GM23338 (cell line): ENCODE results near the gene NAT8L. TPM values are rescaled to one million over a fixed set of nuclear protein-coding genes. Genes with fewer than 3 reads are reported as not detected.

Experiments used
- ATAC-seq: fragments of 200-7000 bp; cut with Tn5 transposase; 3 replicates; pipeline ENCODE4 v1.9.1; 2020
- DNase-seq: peaks from one replicate; pipeline ENCODE4 v3.0.0-alpha.2; 2015; ENCODE audit warnings: low spot score
- H2AFZ ChIP-seq: fragments of 200-600 bp; sonication (generic); 2 replicates; pipeline ENCODE4 v1.8.0; 2016; ENCODE audit warnings: antibody characterized with exemption, mild to moderate bottlenecking, moderate library complexity
- H3F3A ChIP-seq: fragments of 200-600 bp; sonication (generic); replicated peaks from 2 replicates; pipeline ENCODE4 v1.8.0; 2017; ENCODE audit warnings: antibody characterized with exemption, mixed run types, low read depth
- H3K27ac ChIP-seq: fragments of 200-600 bp; sonication (generic); 2 replicates; pipeline ENCODE4 v1.6.1; 2016; ENCODE audit warnings: low read depth
- H3K27me3 ChIP-seq: fragments of 200-600 bp; sonication (generic); 2 replicates; pipeline ENCODE4 v1.8.0; 2016; ENCODE audit warnings: mild to moderate bottlenecking, mixed run types, moderate library complexity; ENCODE audit not compliant: insufficient read depth
- H3K36me3 ChIP-seq: fragments of 200-600 bp; sonication (generic); 2 replicates; pipeline ENCODE4 v1.8.0; 2016; ENCODE audit warnings: mild to moderate bottlenecking; ENCODE audit not compliant: insufficient read depth
- H3K4me1 ChIP-seq: fragments of 200-600 bp; sonication (generic); 2 replicates; pipeline ENCODE4 v1.8.0; 2016; ENCODE audit warnings: mild to moderate bottlenecking, moderate library complexity; ENCODE audit not compliant: insufficient read depth
- H3K4me2 ChIP-seq: fragments of 200-600 bp; sonication (generic); 2 replicates; pipeline ENCODE4 v1.7.1; 2017; ENCODE audit warnings: mixed run types
- H3K4me3 ChIP-seq: fragments of 200-600 bp; sonication (generic); 2 replicates; pipeline ENCODE4 v1.6.1; 2016; ENCODE audit warnings: mixed run types
- H3K79me2 ChIP-seq: fragments of 200-600 bp; sonication (generic); replicated peaks from 2 replicates; pipeline ENCODE4 v1.8.0; 2017; ENCODE audit warnings: mild to moderate bottlenecking; ENCODE audit not compliant: insufficient read depth
- H3K9me2 ChIP-seq: fragments of 200-600 bp; sonication (generic); 2 replicates; pipeline ENCODE4 v1.8.0; 2017; ENCODE audit not compliant: insufficient read depth
- H4K20me1 ChIP-seq: fragments of 200-600 bp; sonication (generic); replicated peaks from 2 replicates; pipeline ENCODE4 v1.8.0; 2017; ENCODE audit warnings: mild to moderate bottlenecking; ENCODE audit not compliant: insufficient read depth
- H3K27ac Mint-ChIP-seq: 2 replicates; pipeline ENCODE4 v1.8.0; 2020; ENCODE audit warnings: inconsistent platforms, mild to moderate bottlenecking, moderate library complexity, mixed read lengths
- H3K27me3 Mint-ChIP-seq: 3 replicates; pipeline ENCODE4 v1.8.0; 2022; ENCODE audit warnings: low read depth, mild to moderate bottlenecking, moderate library complexity, mixed read lengths, inconsistent platforms; ENCODE audit not compliant: insufficient read depth, poor library complexity
- H3K36me3 Mint-ChIP-seq: 3 replicates; pipeline ENCODE4 v1.8.0; 2021; ENCODE audit warnings: low read depth, mild to moderate bottlenecking, inconsistent platforms, moderate library complexity, mixed read lengths
- H3K4me1 Mint-ChIP-seq: 3 replicates; pipeline ENCODE4 v1.8.0; 2020; ENCODE audit warnings: mild to moderate bottlenecking, inconsistent platforms, mixed read lengths
- H3K4me3 Mint-ChIP-seq: 3 replicates; pipeline ENCODE4 v1.8.0; 2021; ENCODE audit warnings: moderate library complexity, mild to moderate bottlenecking, inconsistent platforms, mixed read lengths
- H3K9me3 Mint-ChIP-seq: 3 replicates; pipeline ENCODE4 v1.8.0; 2020; ENCODE audit warnings: moderate library complexity, mild to moderate bottlenecking, inconsistent platforms, mixed read lengths
- CREB1 ChIP-seq: fragments of 250-450 bp; sonication (Bioruptor Pico); IDR thresholded peaks from 2 replicates; pipeline ENCODE4 v1.5.0; 2020; ENCODE audit warnings: low read depth, mild to moderate bottlenecking, moderate library complexity
- EZH2phosphoT487 ChIP-seq: fragments of 200-600 bp; sonication (generic); IDR thresholded peaks from one replicate; pipeline ENCODE4 v1.8.1; 2018; ENCODE audit warnings: antibody characterized with exemption; ENCODE audit not compliant: unreplicated experiment
- JUNB ChIP-seq: IDR thresholded peaks from one replicate; pipeline ENCODE4 v1.6.1; 2016; ENCODE audit warnings: antibody characterized with exemption; ENCODE audit not compliant: unreplicated experiment
- NANOG ChIP-seq: IDR thresholded peaks from 2 replicates; pipeline ENCODE4 v1.6.1; 2016; ENCODE audit warnings: antibody characterized with exemption, borderline replicate concordance
- POLR2AphosphoS5 ChIP-seq: IDR thresholded peaks from 2 replicates; pipeline ENCODE4 v1.6.1; 2016; ENCODE audit warnings: antibody characterized with exemption, low read depth
- ZNF114 ChIP-seq: fragments of 250-450 bp; sonication (Bioruptor Pico); IDR thresholded peaks from 2 replicates; pipeline ENCODE4 v1.5.0; 2020; ENCODE audit warnings: mild to moderate bottlenecking, moderate library complexity
- ZNF331 ChIP-seq: fragments of 250-450 bp; sonication (Bioruptor Pico); IDR thresholded peaks from 2 replicates; pipeline ENCODE4 v1.5.0; 2020; ENCODE audit warnings: low read depth, mild to moderate bottlenecking, moderate library complexity
- polyA plus RNA-seq: library from polyadenylated mRNA; unstranded; fragments of >200 nt; fragmentation: Nextera tagmentation; extraction: Ambion mirVana; gene quantifications from 2 replicates; pipeline ENCODE4 v1.2.1, GENCODE V29; 2016
- total RNA-seq: library from RNA; depleted of rRNA; stranded (reverse); fragments of >200 nt; shearing (Covaris generic); gene quantifications from 2 replicates; pipeline ENCODE4 v1.2.3, GENCODE V29; 2014
- TF ChIP-seq, protein P1 (sequence below), 2 experiments: fragments of 200-600 bp in 1 of 2; sonication (generic) in 1 of 2; conservative IDR thresholded peaks; 2 replicates each; pipeline versions ENCODE4 v1.5.1 to v1.6.1; 2016 to 2017; ENCODE audit warnings: antibody characterized with exemption in 2 of 2, low read depth in 2 of 2, mild to moderate bottlenecking in 2 of 2, moderate library complexity in 1 of 2
- TF ChIP-seq, protein P2 (sequence below): IDR thresholded peaks from one replicate; pipeline ENCODE4 v1.6.1; 2018; ENCODE audit warnings: antibody characterized with exemption; ENCODE audit not compliant: unreplicated experiment
- TF ChIP-seq, protein P3 (sequence below): IDR thresholded peaks from 2 replicates; pipeline ENCODE4 v1.6.1; 2016; ENCODE audit warnings: antibody characterized with exemption

The NAT8L gene
- total and polyA plus RNA-seq, 2 experiments from 2014 or later, result 1.6 to 9.7 TPM

DNA sequence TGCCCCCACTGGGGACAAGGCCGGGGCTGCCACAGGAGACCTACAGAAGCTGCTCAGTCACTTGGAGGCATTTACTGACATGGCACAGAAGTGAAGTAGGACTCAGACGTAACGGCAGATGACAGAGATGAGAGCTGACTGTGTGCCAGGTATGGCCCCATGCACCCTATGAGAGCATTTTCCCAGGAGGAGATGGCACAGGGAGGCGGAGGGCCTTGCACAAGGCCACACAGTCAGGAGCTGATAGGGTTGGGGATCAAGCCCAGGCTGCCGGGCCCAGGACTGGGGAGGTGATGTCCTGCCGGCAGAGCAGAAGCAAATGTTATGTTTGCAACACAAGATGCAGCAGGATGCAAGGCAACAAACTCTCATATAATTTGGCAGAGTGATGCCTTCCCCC is 34.1 kb downstream of the NAT8L start:
- H3K27me3 Mint-ChIP-seq, result peaks cover 8% of the 10 kb centered on the region
- no peaks in the 10 kb centered on the region; the same call in 2 of the 3 replicates for H3K36me3 Mint-ChIP-seq
- no peaks in the 10 kb centered on the region for H3K4me1 ChIP-seq
- no peaks in the 10 kb centered on the region for H3K27me3 ChIP-seq
- no peaks in the 10 kb centered on the region for H3K36me3 ChIP-seq
- no peak overlapping the region for H2AFZ ChIP-seq
- H3K27ac Mint-ChIP-seq, result no peak overlapping the region
- peaks cover 14% of the 10 kb centered on the region; the same call in 2 of the 3 replicates for H3K9me3 Mint-ChIP-seq
- DNase-seq (no peak), ATAC-seq (no peak)
- H3F3A ChIP-seq, result no peaks in the 10 kb centered on the region
- H3K4me1 Mint-ChIP-seq, result no peaks in the 10 kb centered on the region
- H3K9me2 ChIP-seq, result no peaks in the 10 kb centered on the region
- no peaks in the 10 kb centered on the region for H3K79me2 ChIP-seq
- H4K20me1 ChIP-seq, result no peaks in the 10 kb centered on the region; the same call in 1 of the 2 replicates
- TF ChIP-seq ZNF114 (CRISPR knock-in tag) (no peak), JUNB (no peak), NANOG (no peak), EZH2phosphoT487 (no peak), POLR2AphosphoS5 (no peak)
- TF ChIP-seq, protein P1, sequence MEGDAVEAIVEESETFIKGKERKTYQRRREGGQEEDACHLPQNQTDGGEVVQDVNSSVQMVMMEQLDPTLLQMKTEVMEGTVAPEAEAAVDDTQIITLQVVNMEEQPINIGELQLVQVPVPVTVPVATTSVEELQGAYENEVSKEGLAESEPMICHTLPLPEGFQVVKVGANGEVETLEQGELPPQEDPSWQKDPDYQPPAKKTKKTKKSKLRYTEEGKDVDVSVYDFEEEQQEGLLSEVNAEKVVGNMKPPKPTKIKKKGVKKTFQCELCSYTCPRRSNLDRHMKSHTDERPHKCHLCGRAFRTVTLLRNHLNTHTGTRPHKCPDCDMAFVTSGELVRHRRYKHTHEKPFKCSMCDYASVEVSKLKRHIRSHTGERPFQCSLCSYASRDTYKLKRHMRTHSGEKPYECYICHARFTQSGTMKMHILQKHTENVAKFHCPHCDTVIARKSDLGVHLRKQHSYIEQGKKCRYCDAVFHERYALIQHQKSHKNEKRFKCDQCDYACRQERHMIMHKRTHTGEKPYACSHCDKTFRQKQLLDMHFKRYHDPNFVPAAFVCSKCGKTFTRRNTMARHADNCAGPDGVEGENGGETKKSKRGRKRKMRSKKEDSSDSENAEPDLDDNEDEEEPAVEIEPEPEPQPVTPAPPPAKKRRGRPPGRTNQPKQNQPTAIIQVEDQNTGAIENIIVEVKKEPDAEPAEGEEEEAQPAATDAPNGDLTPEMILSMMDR (conservative IDR thresholded peaks at IDR 0.05; ENCODE audit: low read depth in 2 of 2), result no peak
- H3K4me3 Mint-ChIP-seq, result no peak overlapping the region
- no peak overlapping the region for H3K27ac ChIP-seq
- H3K4me2 ChIP-seq, result no peak overlapping the region
- H3K4me3 ChIP-seq, result no peak overlapping the region

DNA sequence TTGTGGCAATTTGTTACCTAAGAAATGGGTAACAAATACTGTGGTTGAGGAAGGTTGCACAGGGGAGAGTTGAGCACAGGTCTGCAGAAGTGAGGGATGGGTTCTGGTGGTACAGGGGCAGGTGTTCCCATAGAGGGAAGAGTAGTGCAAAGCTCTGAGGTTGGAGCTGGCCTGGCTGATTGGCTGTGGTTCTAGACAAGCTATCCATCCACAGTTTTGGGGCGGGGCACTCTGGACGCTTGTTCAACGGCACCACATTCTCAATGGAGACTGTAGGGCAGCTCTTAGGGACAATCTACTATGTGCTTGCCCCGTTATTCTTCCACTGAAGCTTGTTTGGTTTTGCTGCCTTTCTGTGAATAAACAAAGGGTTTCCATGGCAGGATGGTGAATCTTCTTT is 35.4 kb downstream of the NAT8L start:
- no peak overlapping the region for H3K4me3 ChIP-seq
- no peaks in the 10 kb centered on the region for H3K36me3 ChIP-seq
- H3K4me2 ChIP-seq, result no peak overlapping the region
- H3K27ac ChIP-seq, result no peak overlapping the region
- H4K20me1 ChIP-seq, result no peaks in the 10 kb centered on the region; the same call in 1 of the 2 replicates
- no peaks in the 10 kb centered on the region for H3K79me2 ChIP-seq
- no peaks in the 10 kb centered on the region for H3K27me3 ChIP-seq
- Mint-ChIP-seq H3K4me1 (no peaks in the 10 kb centered on the region), H3K36me3 (no peaks in the 10 kb centered on the region; the same call in 2 of the 3 replicates), H3K27me3 (peaks cover 8% of the 10 kb centered on the region), H3K9me3 (peaks cover 14% of the 10 kb centered on the region; the same call in 2 of the 3 replicates), H3K4me3 (no peak overlapping the region), H3K27ac (no peak overlapping the region)
- no peak overlapping the region for H2AFZ ChIP-seq
- H3K4me1 ChIP-seq, result no peaks in the 10 kb centered on the region
- H3F3A ChIP-seq, result no peaks in the 10 kb centered on the region
- ATAC-seq (no peak), DNase-seq (no peak)
- no peaks in the 10 kb centered on the region for H3K9me2 ChIP-seq
- TF ChIP-seq, protein P2, sequence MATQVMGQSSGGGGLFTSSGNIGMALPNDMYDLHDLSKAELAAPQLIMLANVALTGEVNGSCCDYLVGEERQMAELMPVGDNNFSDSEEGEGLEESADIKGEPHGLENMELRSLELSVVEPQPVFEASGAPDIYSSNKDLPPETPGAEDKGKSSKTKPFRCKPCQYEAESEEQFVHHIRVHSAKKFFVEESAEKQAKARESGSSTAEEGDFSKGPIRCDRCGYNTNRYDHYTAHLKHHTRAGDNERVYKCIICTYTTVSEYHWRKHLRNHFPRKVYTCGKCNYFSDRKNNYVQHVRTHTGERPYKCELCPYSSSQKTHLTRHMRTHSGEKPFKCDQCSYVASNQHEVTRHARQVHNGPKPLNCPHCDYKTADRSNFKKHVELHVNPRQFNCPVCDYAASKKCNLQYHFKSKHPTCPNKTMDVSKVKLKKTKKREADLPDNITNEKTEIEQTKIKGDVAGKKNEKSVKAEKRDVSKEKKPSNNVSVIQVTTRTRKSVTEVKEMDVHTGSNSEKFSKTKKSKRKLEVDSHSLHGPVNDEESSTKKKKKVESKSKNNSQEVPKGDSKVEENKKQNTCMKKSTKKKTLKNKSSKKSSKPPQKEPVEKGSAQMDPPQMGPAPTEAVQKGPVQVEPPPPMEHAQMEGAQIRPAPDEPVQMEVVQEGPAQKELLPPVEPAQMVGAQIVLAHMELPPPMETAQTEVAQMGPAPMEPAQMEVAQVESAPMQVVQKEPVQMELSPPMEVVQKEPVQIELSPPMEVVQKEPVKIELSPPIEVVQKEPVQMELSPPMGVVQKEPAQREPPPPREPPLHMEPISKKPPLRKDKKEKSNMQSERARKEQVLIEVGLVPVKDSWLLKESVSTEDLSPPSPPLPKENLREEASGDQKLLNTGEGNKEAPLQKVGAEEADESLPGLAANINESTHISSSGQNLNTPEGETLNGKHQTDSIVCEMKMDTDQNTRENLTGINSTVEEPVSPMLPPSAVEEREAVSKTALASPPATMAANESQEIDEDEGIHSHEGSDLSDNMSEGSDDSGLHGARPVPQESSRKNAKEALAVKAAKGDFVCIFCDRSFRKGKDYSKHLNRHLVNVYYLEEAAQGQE, result no peak
- TF ChIP-seq CREB1 (CRISPR knock-in tag), result no peak
- no peak for TF ChIP-seq NANOG
- no peak for TF ChIP-seq JUNB
- TF ChIP-seq, protein P3, sequence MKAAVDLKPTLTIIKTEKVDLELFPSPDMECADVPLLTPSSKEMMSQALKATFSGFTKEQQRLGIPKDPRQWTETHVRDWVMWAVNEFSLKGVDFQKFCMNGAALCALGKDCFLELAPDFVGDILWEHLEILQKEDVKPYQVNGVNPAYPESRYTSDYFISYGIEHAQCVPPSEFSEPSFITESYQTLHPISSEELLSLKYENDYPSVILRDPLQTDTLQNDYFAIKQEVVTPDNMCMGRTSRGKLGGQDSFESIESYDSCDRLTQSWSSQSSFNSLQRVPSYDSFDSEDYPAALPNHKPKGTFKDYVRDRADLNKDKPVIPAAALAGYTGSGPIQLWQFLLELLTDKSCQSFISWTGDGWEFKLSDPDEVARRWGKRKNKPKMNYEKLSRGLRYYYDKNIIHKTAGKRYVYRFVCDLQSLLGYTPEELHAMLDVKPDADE, result no peak
- TF ChIP-seq EZH2phosphoT487, result no peak
- no peak for TF ChIP-seq ZNF331 (CRISPR knock-in tag)
- no peak for TF ChIP-seq ZNF114 (CRISPR knock-in tag)
